B cell (primary cell): ENCODE measurements around the gene PLCG2. TPM values are rescaled to one million over a fixed set of nuclear protein-coding genes. Genes with fewer than 3 reads are reported as not detected.
A peak's percentile ranks its signal among the peaks of the same experiment; 100 is the strongest.

ENCODE experiments used
- ATAC-seq: fragments of 200-7000 bp; cut with Tn5 transposase; one replicate; pipeline ENCODE4 v1.10.0; 2021; ENCODE audit warnings: low read depth, mild to moderate bottlenecking, moderate number of reproducible peaks, moderate library complexity
- CTCF ChIA-PET: fragments of 350-600 bp; sonication (Branson Sonifier 250); formaldehyde crosslinking; loops from one replicate; lab custom pipeline; 2021; ENCODE audit warnings: antibody characterized with exemption, inconsistent platforms; lab: Charles Lee
- POLR2A ChIA-PET: fragments of 350-600 bp; sonication (Branson Sonifier 250); formaldehyde crosslinking; loops from one replicate; lab custom pipeline; 2021; ENCODE audit warnings: antibody characterized with exemption; lab: Charles Lee
- DNase-seq: peaks from one replicate; pipeline ENCODE4 v3.0.0; 2013
- H2AFZ ChIP-seq: 2 replicates; pipeline ENCODE4 v1.6.1; 2012; ENCODE audit warnings: mild to moderate bottlenecking, low read depth, low read length; ENCODE audit not compliant: insufficient read depth, poor library complexity, severe bottlenecking
- H3K27ac ChIP-seq, 2 donors: 1 replicate in 1 of 2; 2 replicates in 1 of 2; pipeline ENCODE4 v1.5.1; 2012 to 2013; ENCODE audit warnings: low read length in 2 of 2, mild to moderate bottlenecking in 2 of 2, moderate library complexity in 1 of 2
- H3K27me3 ChIP-seq, 4 experiments: fragments of 200-600 bp in 1 of 4; sonication (generic) in 1 of 4; replicated peaks in 1 of 4; 1 replicate in 2 of 4; 2 replicates in 2 of 4; pipeline versions ENCODE4 v1.6.1 to v1.7.0; 2013 to 2016; ENCODE audit warnings: low read length in 3 of 4, mild to moderate bottlenecking in 2 of 4, mixed read lengths in 1 of 4, moderate library complexity in 1 of 4; ENCODE audit not compliant: insufficient read depth in 4 of 4, control insufficient read depth in 3 of 4; ENCODE audit errors: control extremely low read depth in 1 of 4
- H3K36me3 ChIP-seq, 2 experiments: replicated peaks in 1 of 2; 1 replicate in 1 of 2; 2 replicates in 1 of 2; pipeline versions ENCODE4 v1.6.1 to v1.7.1; 2013; ENCODE audit warnings: low read length in 1 of 2; ENCODE audit not compliant: insufficient read depth in 2 of 2, control insufficient read depth in 1 of 2; ENCODE audit errors: control extremely low read depth in 1 of 2, extremely low read depth in 1 of 2
- H3K4me1 ChIP-seq, 2 donors: fragments of 200-600 bp in 1 of 2; sonication (generic) in 1 of 2; 1 replicate in 1 of 2; 2 replicates in 1 of 2; pipeline versions ENCODE4 v1.5.1 to v1.6.1; 2013 to 2017; ENCODE audit warnings: low read length in 2 of 2; ENCODE audit not compliant: control insufficient read depth in 2 of 2, insufficient read depth in 2 of 2
- H3K4me2 ChIP-seq: replicated peaks from 2 replicates; pipeline ENCODE3; 2012; ENCODE audit warnings: mild to moderate bottlenecking, low read depth, low read length; ENCODE audit not compliant: poor library complexity, severe bottlenecking
- H3K4me3 ChIP-seq, 5 experiments: fragments of 200-600 bp in 1 of 5; sonication (generic) in 1 of 5; 1 replicate in 3 of 5; 2 replicates in 2 of 5; pipeline versions ENCODE4 v1.5.1 to v1.7.0; 2011 to 2016; ENCODE audit warnings: low read length in 4 of 5, mild to moderate bottlenecking in 4 of 5, low read depth in 2 of 5, control low read depth in 1 of 5, moderate library complexity in 1 of 5; ENCODE audit not compliant: insufficient read depth in 1 of 5; ENCODE audit errors: control extremely low read depth in 1 of 5, extremely low read depth in 1 of 5
- H3K79me2 ChIP-seq: fragments of 200-600 bp; sonication (generic); one replicate; pipeline ENCODE4 v1.6.0; 2016; ENCODE audit warnings: low read length; ENCODE audit not compliant: control insufficient read depth, insufficient read depth
- H3K9ac ChIP-seq: fragments of 200-600 bp; sonication (generic); 2 replicates; pipeline ENCODE4 v1.6.1; 2017; ENCODE audit warnings: mild to moderate bottlenecking, low read length, moderate library complexity
- H3K9me3 ChIP-seq, 3 donors: one replicate each; pipeline versions ENCODE4 v1.6.1 to v1.7.1; 2013; ENCODE audit warnings: low read length in 2 of 3; ENCODE audit not compliant: control insufficient read depth in 2 of 3, insufficient read depth in 1 of 3; ENCODE audit errors: control extremely low read depth in 1 of 3
- H4K20me1 ChIP-seq: 2 replicates; pipeline ENCODE4 v1.6.0; 2012; ENCODE audit warnings: mild to moderate bottlenecking, low read length; ENCODE audit not compliant: insufficient read depth, control insufficient read depth, poor library complexity, severe bottlenecking
- H3K27ac Mint-ChIP-seq: one replicate; pipeline ENCODE4 v1.8.0; 2021; ENCODE audit warnings: mixed read lengths
- H3K27me3 Mint-ChIP-seq: one replicate; pipeline ENCODE4 v1.8.0; 2021; ENCODE audit warnings: mixed read lengths
- H3K4me1 Mint-ChIP-seq: one replicate; pipeline ENCODE4 v1.8.0; 2021; ENCODE audit warnings: mixed read lengths
- H3K4me3 Mint-ChIP-seq: one replicate; pipeline ENCODE4 v1.8.0; 2021; ENCODE audit warnings: mixed read lengths
- H3K9me3 Mint-ChIP-seq: one replicate; pipeline ENCODE4 v1.8.0; 2022; ENCODE audit warnings: mixed read lengths; ENCODE audit not compliant: insufficient read depth
- CTCF ChIP-seq: fragments of 200-600 bp; IDR thresholded peaks from one replicate; pipeline ENCODE4 v1.8.0; 2022; ENCODE audit warnings: antibody characterized with exemption, mild to moderate bottlenecking
- EZH2 ChIP-seq: IDR thresholded peaks from 2 replicates; pipeline ENCODE4 v1.6.1; 2012; ENCODE audit warnings: borderline replicate concordance, low read depth, mild to moderate bottlenecking, moderate library complexity, low read length; ENCODE audit not compliant: insufficient read depth, poor library complexity, severe bottlenecking
- WGBS: methylation state at CpG from one replicate; pipeline ENCODE4 v1.1.5; 2013; ENCODE audit warnings: missing lambda C conversion rate; ENCODE audit not compliant: insufficient coverage; 5-methylcytosine and 5-hydroxymethylcytosine counted together
- intact Hi-C: fragments of 100-400 bp; cut with micrococcal nuclease; formaldehyde crosslinking; loops from one replicate; pipeline ENCODE4 v1.10.0; 2022
- polyA plus RNA-seq: library from polyadenylated mRNA; depleted of rRNA; stranded (reverse); fragments of >200 nt; gene quantifications from 2 replicates; pipeline ENCODE4 v1.2.3, GENCODE V29; 2012
- total RNA-seq, 2 donors: library from RNA; stranded (reverse); fragments of 120-200 nt in 1 of 2; gene quantifications; 1 replicate in 1 of 2; 2 replicates in 1 of 2; pipeline versions ENCODE4 v1.2.3 to v1.2.4, GENCODE V29; 2013 to 2022

The PLCG2 gene
- total and polyA plus RNA-seq, 2 donors (not counting 1 experiment from before 2014, with no cell fraction given) = 194 to 812 TPM

- H2AFZ ChIP-seq = no peak overlapping the region
- TF ChIP-seq EZH2 = no peak
- TF ChIP-seq CTCF = no peak
- POLR2A ChIA-PET = no interaction called here
- H3K27me3 ChIP-seq = no peaks in the 10 kb centered on the region
- CTCF ChIA-PET = interaction anchor here (1.3 to 1.7 kb wide), 2 partner anchors 13 to 291 kb away, joined by 3 to 4 read pairs; no protein-coding TSS in a partner anchor
- peaks cover 61% of the 10 kb centered on the region for H4K20me1 ChIP-seq
- peak overlapping the region in 1 of 2 donors; percentile 16 for H3K27ac ChIP-seq
- H3K4me2 ChIP-seq = no peak overlapping the region
- no peaks in the 10 kb centered on the region for H3K4me1 Mint-ChIP-seq
- H3K4me3 Mint-ChIP-seq = no peak overlapping the region
- H3K4me1 ChIP-seq = no peaks in the 10 kb centered on the region
- no peaks in the 10 kb centered on the region for H3K27me3 Mint-ChIP-seq
- H3K9me3 Mint-ChIP-seq = no peaks in the 10 kb centered on the region
- no peaks in the 10 kb centered on the region for H3K9me3 ChIP-seq
- intact Hi-C loops = no loop called here
- no peak overlapping the region for H3K9ac ChIP-seq
- peaks cover 4 to 99% of the 10 kb centered on the region in 2 experiments for H3K36me3 ChIP-seq
- no peak for ATAC-seq
- no peak overlapping the region for H3K27ac Mint-ChIP-seq
- no peak overlapping the region for H3K4me3 ChIP-seq
- peaks cover 5% of the 10 kb centered on the region for H3K79me2 ChIP-seq
- WGBS = 88% methylated on average over 2 of the region's 7 CpGs
- DNase-seq = no peak
Observed at GRCh38 chr16:81939164-81940056, 160.3 kb downstream of the PLCG2 start.
